Activated T-helper 9 cell treated with anti-CD3 and anti-CD28 coated beads, Interleukin-2, amount 50 U/mL, for 16 hours (primary cell): ENCODE results near the gene ANK2.

Experiments
- DNase-seq: peaks from one replicate; pipeline ENCODE4 v3.0.0-alpha.2; 2020; ENCODE audit warnings: low read depth

The ANK2 gene

GRCh38 chr4:113290666-113291065, 241.2 kb downstream of the ANK2 start:
- DNase-seq, result no peak

GRCh38 chr4:113292371-113293042, 243.1 kb downstream of the ANK2 start:
- no peak for DNase-seq

- no peak for DNase-seq
These were observed 243.6 kb downstream of the ANK2 start for GRCh38 chr4:113293043-113293560.

GRCh38 chr4:113293674-113294073, 244.2 kb downstream of the ANK2 start:
- DNase-seq, result no peak

- DNase-seq, result no peak
These were observed 245.5 kb downstream of the ANK2 start for GRCh38 chr4:113294908-113295307.

GRCh38 chr4:113300471-113300928, 251.0 kb downstream of the ANK2 start:
- DNase-seq, result no peak

GRCh38 chr4:113302051-113302450, 252.6 kb downstream of the ANK2 start:
- DNase-seq, result no peak

GRCh38 chr4:113303315-113303714, 253.9 kb downstream of the ANK2 start:
- DNase-seq, result no peak

- DNase-seq, result no peak
These were observed 261.6 kb downstream of the ANK2 start for GRCh38 chr4:113311047-113311446.

GRCh38 chr4:113312529-113312928, 263.1 kb downstream of the ANK2 start:
- DNase-seq, result no peak

GRCh38 chr4:113314426-113314825, 265.0 kb downstream of the ANK2 start:
- DNase-seq, result no peak

- DNase-seq, result no peak
These were observed 267.4 kb downstream of the ANK2 start for GRCh38 chr4:113316879-113317278.

- DNase-seq, result no peak
These were observed 268.1 kb downstream of the ANK2 start for GRCh38 chr4:113317523-113317922.

- DNase-seq, result no peak
These were observed 273.3 kb downstream of the ANK2 start for GRCh38 chr4:113322736-113323135.

GRCh38 chr4:113325876-113326615, 276.6 kb downstream of the ANK2 start:
- DNase-seq, result no peak

GRCh38 chr4:113327494-113327893, 278.0 kb downstream of the ANK2 start:
- no peak for DNase-seq

GRCh38 chr4:113328514-113328913, 279.1 kb downstream of the ANK2 start:
- no peak for DNase-seq

GRCh38 chr4:113330200-113330599, 280.7 kb downstream of the ANK2 start:
- DNase-seq, result no peak

- no peak for DNase-seq
These were observed 282.4 kb downstream of the ANK2 start for GRCh38 chr4:113331811-113332210.

GRCh38 chr4:113332701-113333100, 283.2 kb downstream of the ANK2 start:
- no peak for DNase-seq

GRCh38 chr4:113335746-113336145, 286.3 kb downstream of the ANK2 start:
- DNase-seq, result no peak

GRCh38 chr4:113336556-113336955, 287.1 kb downstream of the ANK2 start:
- no peak for DNase-seq

GRCh38 chr4:113339430-113339813, 290.0 kb downstream of the ANK2 start:
- DNase-seq, result no peak
